Measurements from ENCODE around the gene FYTTD1.
"Not testable (repeated sequence)": the region's sequence is repeated elsewhere in the genome, so short reads cannot be mapped to it uniquely, and the experiment has no call there.

- not testable (repeated sequence) for TF ChIP-seq POLR2A (IDR thresholded peaks at IDR 0.05; ENCODE audit: extremely low read depth, insufficient read length); CTCF (IDR thresholded peaks at IDR 0.05; ENCODE audit: low read depth, low read length)
These were observed 38.7 kb upstream of the FYTTD1 start for GRCh38 chr3:197710965-197711364.
